NCI-H1092 treated with DMSO at 0.1 percent for 48 hours (cell line): Measurements from ENCODE around the gene SLC6A19.

ENCODE experiments used
- DNase-seq: peaks from one replicate; lab custom pipeline; 2025; lab: John Stamatoyannopoulos, UW

Gene SLC6A19

DNA sequence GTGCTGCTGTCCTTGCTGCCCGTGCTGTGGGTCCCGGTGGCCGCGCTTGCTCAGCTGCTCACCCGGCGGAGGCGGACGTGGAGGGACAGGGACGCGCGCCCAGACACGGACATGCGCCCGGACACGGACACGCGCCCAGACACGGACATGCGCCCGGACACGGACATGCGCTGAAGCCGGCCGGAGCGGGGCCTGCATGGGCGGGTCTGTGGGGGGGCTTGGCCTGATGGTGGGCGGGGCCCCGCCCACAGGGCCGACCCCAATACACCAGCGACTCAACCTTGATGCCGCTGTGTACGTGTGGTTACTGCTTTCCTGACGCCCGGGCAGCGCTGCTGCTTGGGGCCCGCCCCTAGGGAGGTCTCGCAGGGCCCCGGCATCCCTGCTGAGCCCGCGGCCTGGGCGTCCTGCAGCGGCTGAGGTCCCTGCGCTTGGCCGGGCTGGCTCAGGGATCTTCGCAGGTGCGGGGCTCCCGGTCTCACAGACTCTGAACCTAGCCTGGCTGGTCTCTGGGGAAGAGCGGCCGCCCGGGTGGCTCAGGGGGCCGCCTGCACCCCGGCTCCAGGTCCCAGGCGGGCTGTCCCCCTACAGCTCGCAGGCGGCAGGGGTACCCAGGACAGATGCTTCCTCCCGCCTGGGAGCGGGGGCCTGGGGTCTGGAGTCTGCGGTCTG is 44.6 kb downstream of the SLC6A19 start:
- DNase-seq, result peak; percentile 33

DNA sequence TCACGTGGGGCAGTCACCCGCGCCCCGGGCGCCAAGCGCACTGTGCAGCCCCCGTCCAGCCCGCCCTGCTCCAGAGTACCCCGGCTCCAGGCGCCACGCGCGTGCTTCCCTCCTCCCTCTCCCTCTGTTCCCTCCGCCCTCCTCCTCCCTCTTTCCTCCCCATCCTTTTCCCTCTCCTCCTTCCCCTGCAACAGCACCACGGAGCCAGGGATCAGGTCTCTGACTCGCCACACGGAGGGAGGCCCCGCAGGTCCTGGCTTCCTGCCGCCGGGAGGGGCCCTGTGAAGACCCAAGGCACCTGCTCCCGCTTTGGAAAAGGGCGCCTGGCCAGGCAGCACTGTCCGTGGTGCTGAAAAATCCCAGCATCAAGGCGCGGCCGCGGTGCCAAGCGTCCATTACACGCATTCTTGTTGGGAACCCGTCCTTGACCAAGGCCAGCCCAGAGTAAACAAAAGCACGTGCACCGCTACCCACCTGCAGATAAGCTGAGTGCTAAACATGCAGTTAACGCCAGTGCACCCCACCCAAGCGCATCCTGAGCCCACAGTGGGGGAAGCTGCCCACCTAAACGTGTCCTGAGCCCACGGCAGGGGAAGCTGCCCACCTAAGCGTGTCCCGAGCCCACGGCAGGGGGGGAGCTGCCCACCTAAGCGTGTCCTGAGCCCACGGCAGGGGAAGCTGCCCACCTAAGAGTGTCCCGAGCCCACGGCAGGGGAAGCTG is 45.5 kb downstream of the SLC6A19 start:
- DNase-seq, result peak; percentile 65

DNA sequence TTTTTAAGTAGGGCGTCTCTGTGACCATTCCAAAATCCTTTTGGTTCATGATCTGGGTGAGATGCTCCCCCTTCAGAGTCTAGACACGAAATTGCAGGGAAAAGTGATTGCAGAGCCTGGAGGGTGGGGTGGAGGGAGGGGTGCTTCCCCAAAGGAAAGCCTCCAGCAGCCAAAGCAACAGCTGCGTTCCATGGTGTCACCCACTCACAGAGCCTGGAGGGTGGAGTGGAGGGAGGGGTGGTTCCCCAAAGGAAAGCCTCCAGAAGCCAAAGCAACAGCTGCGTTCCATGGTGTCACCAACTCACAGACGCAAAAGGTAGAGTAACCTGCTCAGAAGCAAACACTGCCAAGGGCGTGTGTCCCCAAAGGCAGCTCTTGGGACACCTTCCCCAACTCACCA is 46.4 kb downstream of the SLC6A19 start:
- DNase-seq, result no peak

DNA sequence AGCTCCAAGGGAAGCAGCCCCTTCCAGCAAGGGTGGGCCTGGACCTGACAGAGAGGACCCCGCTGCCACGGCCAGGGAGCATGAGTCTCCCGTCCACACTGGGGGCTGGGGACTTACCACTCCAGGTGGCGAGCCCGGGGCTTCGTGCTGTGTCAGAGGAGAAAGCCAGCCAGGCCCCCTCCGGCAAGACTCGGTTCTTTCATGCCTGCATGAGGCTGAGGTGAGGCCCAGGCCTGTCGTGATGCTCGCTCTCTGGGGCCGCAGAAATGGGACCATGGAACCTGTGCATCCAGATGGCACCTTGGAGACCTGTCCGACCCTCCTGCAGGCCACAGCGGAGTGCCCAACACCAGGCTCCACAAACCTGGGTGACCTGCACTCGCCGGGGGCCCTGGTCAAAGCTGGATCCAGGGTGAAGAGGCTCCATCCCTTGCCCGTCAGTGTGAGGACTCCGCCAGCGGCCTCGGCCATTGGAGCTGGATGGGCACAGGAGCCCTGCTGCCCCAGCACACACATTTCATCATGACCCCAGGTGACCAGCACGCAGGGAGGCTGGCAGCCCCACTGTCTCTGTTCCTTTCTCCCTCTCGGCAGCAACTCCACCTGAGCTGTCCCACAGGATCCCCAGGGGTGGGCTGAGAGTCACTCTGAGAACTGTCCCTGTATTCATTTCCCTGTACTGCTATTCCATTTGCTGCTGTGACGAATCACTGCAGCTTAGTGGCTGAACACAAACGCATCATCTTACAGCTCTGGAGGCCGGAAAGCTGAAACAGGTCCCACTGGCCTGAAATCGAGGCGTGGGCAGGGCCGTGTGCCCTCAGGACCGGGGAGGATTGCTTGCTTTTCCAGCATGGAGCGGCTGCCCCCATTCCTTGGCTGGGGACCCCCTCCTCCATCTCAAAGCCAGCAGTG is 48.2 kb downstream of the SLC6A19 start:
- no peak for DNase-seq

DNA sequence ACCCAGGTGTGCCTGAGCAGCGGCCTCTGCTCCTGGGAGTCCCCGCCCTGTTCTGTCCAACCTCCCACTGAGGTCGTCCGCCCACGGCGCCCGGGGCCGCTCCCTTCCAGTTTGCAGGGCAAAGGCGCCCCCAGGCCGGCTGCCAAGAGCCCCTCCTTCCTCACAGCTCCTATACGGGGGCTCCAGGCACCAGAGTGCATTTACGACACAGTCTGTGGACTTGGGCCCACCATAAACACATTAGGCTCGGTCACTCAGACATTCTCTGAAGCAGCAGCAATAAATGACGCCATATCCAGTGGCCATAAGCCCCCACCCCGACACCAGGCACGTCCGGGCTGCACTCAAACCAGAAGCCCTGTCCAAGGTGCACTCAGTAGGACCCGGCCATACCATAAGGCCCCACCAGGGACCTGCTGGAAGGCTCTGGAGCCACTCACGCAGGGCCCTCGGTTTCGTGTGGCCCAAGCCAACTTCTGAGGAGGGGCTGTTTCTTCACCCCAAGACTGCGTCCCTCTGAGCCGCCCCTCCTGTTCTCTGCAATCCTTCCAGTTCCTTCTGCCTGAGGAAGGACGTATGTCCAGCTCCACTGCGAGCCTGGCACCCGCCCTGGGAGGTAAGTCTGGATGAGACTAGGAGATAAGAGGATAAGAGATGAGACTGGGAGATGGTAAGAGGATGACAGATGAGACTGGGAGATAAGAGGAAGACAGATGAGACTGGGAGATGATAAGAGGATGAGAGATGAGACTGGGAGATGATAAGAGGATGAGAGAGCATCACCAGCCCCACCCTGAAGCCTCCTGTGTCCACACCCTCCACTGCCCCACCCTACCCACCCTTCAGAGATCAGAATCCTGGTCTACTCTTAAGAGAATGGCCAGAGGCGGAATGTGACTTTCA is 50.5 kb downstream of the SLC6A19 start:
- no peak for DNase-seq

DNA sequence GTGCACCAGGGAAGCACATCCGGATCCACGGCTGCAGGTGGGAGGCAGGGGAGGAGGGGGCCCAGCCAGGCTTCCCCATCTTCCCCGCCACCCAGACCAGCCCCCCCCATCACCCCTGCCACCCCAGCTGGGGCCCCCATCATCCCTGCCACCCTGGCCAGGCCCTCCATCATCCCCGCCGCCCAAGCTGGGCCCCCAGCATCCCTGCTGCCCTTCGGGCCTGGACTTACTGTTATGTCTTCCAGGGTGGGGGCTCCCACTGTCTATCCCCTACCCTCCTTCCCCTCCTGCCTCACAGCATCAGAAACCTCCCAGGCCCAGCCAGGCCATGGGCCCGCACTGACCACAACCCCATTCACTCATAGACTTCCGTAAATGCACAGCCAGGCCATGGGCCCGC is 51.3 kb downstream of the SLC6A19 start:
- DNase-seq, result no peak

DNA sequence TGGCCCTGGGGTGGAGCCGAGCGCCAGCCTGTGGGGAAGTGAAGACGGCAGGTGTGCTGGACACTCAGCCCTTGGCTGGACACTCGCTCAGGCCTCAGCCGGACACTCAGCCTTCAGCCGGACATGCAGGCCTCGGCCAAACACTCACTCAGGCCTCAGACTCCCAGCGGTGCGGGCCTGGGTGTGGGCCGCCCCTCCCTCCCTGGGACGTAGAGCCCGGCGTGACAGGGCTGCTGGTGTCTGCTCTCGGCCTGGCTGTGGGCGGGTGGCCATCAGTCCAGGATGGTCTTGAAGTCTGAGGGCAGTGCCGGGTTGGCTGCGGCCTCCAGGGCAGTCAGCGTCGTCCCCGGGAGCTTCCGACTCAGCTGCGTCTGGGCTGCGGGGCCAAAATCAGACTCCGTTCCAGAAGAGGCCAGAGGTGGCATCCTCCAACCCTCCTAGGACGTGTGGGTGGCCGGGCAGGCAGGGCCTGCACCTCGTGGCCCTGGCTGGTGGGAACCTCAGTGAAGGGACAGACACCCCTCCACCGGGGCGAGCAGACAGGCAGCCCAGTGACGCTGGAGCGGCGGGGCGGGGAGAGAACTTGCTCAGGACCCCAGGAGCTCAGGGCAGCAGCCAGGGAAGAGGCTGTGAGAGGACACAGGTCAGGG is 52.2 kb downstream of the SLC6A19 start:
- no peak for DNase-seq

DNA sequence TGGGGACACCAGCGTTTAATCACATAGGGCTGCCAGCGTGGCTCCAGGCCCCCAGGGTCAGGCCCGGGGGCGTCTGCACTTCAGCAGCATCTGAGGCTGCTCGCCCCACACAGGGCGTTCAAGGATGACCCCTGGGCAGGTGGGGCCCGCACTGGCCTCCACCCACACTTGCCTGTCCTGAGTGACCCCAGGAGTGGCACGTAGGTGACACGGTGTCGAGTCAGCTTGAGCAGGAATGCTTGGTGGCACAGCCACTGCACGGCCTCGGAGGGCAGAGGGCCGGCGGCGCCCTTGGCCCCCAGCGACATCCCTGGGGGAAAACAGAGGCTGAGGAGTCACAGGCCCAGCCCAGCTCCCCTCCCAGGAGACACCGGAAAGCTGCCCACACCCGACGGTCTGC is 52.8 kb downstream of the SLC6A19 start:
- no peak for DNase-seq

DNA sequence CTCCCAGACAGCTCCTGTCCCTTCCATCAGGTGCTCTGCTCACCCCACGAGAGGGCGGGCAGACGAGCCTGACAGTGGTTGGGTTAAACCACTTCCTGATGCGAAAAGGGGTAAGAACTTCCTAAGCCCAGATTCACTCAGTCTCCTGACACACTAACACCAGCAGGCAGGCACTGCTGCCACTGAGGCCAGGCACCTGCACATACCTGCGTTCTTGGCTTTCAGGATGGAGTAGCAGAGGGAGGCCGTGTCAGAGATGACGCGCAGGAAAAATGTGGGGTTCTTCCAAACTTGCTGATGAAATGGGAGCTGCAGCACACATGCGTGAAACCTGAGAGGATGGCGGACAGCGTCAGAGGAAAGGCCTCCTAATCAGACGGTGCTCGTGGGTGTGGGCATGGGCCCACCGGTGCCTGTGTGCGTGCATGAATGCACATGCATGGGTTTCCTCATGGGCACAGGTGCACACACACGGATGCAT is 53.7 kb downstream of the SLC6A19 start:
- no peak for DNase-seq

DNA sequence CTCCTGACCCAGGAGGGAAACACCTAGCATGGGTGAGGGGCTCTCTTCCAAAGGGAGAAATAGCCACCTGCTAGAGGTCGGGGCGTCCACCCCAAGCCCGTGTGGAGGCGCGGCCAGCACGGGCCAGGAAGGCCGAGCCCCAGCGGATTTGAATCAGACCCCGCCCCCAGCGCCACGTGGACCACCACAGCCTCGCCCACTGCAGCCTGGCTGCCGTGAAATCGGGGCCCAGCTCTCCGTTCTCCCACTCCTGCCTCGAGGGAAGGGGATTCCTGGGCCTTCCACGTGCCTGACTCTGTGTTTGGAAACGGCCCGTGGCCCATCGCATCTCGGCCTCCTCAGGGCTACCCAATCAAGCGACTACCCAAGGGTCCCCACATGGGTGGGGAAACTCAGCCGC is 55.4 kb downstream of the SLC6A19 start:
- no peak for DNase-seq

DNA sequence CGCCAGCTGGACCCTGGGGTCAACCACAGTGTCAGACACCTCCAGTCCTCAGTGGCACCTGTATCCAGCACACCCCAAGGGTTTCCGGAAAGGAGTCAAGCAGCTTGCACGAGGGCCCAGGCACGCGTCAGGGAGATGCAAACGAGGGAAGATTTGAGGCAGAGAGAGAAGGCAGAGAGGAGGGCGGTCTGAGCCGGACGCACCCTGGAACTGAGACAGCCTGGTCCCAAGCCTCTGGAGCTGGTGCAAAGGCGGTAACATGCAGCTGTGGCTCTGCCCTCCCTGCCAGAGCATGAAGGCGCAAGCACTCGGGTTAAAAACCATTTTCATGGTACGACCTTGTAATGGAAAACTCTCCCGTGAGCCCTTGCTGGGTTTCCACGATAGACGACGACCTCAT is 56.0 kb downstream of the SLC6A19 start:
- no peak for DNase-seq

DNA sequence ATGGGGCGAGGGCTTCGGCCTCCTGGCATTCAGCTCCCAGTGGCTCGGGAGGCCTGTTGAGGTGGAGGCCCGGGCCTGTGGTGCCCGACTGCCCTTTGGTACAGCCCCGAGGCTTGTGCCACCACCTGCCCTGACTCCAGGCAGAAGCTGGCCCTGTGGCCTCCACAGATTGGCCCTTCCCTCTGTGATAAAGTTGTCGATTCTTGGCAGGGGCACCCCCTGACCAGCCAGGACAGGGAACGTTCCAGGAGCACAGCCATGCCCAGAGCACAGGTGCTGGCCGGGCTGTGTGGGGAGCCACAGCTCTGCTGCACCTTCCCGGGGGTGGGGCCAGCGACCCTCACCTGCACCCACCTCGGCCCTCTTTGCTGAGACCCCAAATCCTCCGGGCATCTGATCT is 56.4 kb downstream of the SLC6A19 start:
- DNase-seq, result no peak

DNA sequence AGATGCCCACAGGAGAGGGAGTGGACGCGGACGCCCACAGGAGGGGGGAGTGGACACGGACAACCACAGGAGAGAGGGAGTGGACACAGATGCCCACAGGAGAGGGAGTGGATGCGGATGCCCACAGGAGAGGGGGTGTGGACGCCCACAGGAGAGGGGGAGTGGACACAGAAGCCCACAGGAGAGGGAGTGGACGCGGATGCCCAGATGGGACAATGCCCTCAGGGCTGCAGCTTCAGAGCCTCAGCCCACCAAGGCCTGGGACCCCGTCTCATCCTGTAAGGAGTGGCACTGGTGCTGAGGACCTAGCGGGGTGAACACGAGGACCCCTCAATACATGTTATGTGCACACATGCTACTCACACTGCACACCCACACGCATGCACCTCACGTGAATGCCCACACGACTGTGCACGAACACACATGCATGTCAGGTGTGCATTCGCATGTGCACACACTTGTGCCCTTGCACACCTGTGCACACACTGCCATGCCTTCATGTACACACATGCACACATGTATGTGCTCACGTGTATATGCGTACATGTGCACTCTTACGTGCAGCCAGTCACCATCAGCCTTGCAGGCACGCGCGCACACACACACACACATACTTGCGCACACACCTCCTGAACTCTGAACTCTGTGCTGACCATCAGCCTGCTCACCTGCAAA is 58.5 kb downstream of the SLC6A19 start:
- no peak for DNase-seq

DNA sequence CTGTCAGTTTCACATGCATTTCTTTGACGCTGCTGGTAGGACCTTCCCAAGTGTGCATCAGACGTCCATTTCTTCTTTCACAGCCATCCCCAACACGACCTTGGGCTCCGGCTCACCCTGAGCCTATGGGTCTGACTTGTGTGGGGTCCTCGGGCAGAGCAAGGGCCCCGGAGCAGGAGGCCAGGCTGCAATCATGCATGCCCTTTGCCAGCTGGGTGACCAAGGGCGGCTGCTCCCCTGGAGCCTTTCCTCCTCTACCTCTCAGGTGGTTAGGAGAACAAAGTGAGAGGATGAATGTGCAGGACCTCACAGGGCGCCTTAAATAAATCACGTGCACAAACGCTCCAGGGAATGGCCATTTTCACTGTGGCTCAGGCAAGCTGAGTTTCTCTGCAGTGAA is 60.2 kb downstream of the SLC6A19 start:
- no peak for DNase-seq

DNA sequence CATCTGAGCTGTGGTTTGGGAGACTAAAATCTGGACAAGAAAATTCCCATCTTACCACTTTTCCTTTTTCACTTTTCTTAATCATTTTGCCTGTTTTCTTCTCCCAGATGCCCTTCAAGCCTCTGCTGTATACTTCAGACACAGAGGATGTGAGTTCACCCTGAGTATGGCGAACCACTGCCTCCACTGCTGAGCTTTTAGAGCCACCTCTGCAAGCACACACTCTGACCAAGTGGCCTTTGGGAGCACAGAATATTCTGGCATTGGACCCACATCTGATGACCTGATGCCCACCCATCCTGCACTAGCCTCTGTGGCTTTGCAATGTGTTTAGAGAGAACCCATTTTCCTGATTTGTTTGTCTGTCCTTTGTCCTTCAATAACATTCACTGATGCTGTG is 61.0 kb downstream of the SLC6A19 start:
- no peak for DNase-seq

DNA sequence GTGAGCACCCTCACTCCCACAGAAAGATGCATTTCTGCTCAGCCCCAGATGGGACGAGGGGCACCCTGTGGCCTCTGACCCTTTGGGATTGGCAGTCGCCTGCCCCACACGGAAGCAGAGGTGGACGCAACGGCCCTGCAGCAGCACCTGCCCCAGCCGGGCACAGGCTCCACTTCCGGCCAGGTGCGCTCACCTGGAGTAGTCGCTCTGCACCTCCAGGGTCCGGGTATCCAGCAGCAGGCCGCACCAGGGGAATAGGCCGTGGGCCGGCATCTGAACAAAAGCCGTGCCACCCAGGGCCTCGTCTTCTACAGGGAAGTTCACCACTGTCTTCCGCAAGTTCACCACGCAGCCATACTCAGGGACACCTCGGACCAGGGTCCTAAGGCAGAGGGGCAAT is 62.8 kb downstream of the SLC6A19 start:
- no peak for DNase-seq

DNA sequence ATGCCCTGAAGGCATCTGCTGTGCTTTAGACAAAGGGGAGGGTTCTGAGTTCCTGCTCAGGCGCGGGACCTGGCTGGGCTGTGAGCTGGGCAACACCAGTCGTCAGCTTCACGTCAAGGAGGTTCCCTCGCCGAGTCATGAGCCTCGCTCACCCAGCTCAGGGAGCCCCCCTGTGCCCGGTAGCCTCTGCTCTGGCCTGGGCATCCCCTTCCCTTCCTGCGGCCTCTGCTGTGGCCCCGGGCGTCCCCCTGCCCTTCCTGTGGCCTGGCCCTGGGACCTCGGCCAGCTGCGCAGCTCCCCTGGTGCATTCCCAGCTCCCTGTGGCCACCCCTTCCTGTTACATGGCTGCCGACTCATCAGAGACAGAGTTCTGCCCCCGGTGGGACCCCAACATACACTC is 63.6 kb downstream of the SLC6A19 start:
- no peak for DNase-seq

DNA sequence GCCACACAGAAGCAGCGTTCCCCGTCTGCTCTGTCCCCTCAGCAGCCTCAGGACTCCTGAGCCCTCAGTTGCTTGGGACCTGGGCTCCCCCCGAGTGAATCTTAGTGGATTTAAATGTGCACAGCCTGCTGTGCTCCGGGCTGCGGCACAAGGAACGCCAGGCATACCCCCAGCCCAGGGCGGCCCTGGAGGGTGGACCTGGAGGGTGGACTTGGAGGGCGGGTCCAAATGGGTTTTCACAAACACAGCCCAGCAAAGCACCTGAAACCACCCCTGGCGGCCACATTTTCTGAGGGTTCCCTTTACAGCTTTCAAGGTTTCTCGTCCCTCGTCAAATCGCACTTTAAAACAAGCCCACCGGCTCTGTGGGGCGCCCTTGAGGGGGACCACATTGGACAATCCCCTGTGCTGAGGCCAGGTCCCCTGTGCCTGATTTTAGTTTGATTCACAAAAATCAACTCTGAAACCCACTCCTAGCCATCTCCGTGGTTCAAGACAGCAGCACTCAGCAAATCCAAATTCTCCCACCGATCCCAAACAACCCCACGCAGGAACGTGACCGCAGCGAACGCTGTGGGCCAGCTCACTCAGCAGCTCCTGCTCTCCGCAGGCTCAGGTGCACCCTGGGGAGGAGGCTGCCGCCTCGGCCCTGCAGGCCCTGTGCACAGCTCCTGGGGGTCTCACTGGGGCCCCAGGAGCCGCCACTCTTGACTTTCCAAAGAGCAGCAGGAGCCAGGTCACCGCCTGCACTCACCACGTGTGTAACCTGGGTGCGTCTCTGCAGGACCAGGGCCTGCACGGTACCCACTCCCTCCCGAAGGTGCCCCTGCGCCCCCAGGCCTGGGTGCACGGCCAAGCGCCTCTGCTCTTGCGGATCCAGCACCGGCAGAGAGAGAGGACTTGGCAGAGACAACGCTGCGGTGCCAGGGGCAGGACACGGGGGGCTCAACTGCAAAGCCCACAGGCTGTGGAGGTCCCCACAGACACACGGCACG is 64.4 kb downstream of the SLC6A19 start:
- DNase-seq, result no peak

DNA sequence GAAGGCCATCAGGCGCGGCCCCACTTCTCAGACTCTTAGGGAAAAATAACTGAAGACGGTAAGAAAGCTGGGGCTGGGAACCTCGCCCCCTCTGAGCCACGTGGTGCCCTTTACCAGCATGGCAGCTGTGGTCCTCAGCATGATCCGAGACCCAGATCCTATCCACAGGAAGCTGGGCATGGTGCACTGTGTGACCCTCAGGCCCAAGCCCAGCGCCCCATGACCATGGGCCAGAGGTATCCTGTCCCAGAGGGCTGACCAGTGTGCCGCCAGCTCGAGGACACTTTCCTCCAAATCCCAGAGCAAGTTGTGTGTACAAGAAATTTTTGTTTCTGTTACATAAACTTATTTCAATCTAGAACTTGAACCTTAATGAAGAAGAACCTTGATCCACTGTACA is 65.4 kb downstream of the SLC6A19 start:
- no peak for DNase-seq
